ENCODE measurements around the gene RAB36.

GRCh38 chr22:23125512-23126103 lies 19.7 kb upstream of the RAB36 start:
- TF ChIP-seq ETV6 (CRISPR knock-in tag; IDR thresholded peaks at IDR 0.05) (no peak), NR2C2 (CRISPR knock-in tag; IDR thresholded peaks at IDR 0.05) (no peak), USF2 (CRISPR knock-in tag; IDR thresholded peaks at IDR 0.05) (no peak), CTCF (IDR thresholded peaks at IDR 0.05) (no peak), CREB1 (CRISPR knock-in tag; IDR thresholded peaks at IDR 0.05) (no peak), PREB (CRISPR knock-in tag; IDR thresholded peaks at IDR 0.05; ENCODE audit: borderline replicate concordance) (no peak), ZBTB43 (CRISPR knock-in tag; IDR thresholded peaks at IDR 0.05) (no peak), TEAD4 (CRISPR knock-in tag; IDR thresholded peaks at IDR 0.05) (no peak), NFATC4 (CRISPR knock-in tag; IDR thresholded peaks at IDR 0.05) (no peak)
